ENCODE data around the gene QRICH1.
"Not testable (repeated sequence)": the region's sequence is repeated elsewhere in the genome, so short reads cannot be mapped to it uniquely, and the experiment has no call there.

The QRICH1 gene

DNA sequence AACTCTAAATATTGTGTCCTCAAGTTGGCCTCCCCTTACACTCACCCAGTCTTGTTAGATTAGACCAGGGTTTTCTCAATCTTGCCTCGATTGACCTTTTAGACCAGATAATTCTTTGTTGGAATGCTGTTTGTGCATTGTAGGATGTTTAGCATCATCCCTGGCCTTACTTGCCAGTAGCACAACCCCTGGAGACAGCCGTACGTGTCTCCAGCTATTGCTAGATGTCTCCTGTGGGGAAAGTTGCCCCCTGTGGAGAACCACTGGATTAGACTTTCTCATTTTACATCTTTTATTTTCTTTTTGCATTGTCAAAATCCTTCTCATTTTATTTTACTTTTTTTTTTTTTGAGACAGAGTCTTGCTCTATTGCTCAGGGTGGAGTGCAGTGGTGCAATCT lies 84.5 kb downstream of the QRICH1 start:
- Mint-ChIP-seq H3K9me3 (no peaks in the 10 kb centered on the region), H3K27ac (no peak overlapping the region), H3K4me1 (ENCODE audit: low read depth) (peaks cover 22% of the 10 kb centered on the region), H3K27me3 (ENCODE audit: low read depth) (no peaks in the 10 kb centered on the region), H3K36me3 (ENCODE audit: low read depth) (peaks cover 14% of the 10 kb centered on the region), H3K4me3 (no peak overlapping the region)

DNA sequence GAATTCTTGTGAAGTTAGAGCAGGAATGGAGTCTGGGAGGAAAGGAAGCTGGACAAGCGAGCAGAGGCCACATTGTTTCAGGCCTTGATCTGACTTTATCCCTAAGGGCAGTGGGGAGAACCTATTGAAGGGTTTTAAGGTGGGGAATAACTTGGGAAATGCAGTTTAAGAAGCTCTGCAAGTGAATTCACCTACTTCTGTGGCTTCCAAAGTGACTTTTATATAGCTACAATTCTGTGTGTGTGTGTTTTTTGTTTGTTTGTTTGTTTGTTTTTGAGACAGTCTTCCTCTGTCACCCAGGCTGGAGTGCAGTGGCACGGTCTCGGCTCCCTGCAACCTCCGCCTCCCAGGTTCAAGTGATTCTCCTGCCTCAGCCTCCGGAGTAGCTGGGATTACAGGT lies 85.2 kb downstream of the QRICH1 start:
- not testable (repeated sequence) for H3K9me3 Mint-ChIP-seq; H3K27me3 Mint-ChIP-seq (ENCODE audit: low read depth); H3K27ac Mint-ChIP-seq
- peak overlapping the region; percentile 99 for H3K4me3 Mint-ChIP-seq
- peaks cover 22% of the 10 kb centered on the region for H3K4me1 Mint-ChIP-seq (ENCODE audit: low read depth)
- H3K36me3 Mint-ChIP-seq (ENCODE audit: low read depth): peaks cover 14% of the 10 kb centered on the region

DNA sequence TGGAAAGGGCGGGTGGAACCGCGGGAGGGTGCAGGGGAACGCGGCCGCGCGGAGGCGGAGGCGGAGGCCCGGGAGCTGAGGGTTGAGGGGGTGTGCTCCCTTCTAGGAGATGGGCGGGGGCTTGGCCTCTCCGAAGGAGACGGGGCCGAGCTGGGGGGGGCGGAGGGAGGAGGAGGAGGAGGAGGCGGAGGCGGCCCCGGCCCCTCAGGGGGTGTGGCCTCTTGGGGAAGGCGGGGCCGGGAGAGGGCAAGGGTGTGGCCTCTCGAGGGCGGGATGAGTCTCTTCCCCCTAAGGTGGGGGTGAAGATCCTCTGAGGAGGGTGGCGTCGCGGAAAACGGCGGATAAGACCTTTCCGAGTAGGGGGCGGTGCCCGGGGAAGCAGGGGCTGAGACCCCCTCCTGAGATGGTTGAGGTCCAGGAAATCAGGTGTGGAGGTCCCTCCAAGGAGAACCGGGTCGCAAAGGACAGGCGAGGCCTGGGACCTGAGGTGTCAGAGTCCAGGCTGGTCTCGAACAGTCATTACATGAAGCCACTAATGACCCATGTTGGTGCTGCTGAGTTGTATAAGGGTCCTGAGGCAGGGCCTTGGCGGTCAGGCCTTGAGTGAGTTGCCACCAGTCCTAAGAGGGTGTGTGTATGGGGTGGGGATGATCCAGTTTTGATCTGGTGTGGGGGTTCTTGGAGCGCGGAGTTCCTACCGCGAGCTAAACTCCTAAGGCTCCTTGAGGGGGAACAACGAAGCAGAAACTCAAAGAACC lies 85.9 kb downstream of the QRICH1 start:
- no peaks in the 10 kb centered on the region for H3K9me3 Mint-ChIP-seq
- H3K4me1 Mint-ChIP-seq (ENCODE audit: low read depth): peaks cover 22% of the 10 kb centered on the region
- H3K27ac Mint-ChIP-seq: peak overlapping the region; percentile 99
- peak overlapping the region; percentile 99 for H3K4me3 Mint-ChIP-seq
- H3K27me3 Mint-ChIP-seq (ENCODE audit: low read depth): no peaks in the 10 kb centered on the region
- peaks cover 14% of the 10 kb centered on the region for H3K36me3 Mint-ChIP-seq (ENCODE audit: low read depth)

DNA sequence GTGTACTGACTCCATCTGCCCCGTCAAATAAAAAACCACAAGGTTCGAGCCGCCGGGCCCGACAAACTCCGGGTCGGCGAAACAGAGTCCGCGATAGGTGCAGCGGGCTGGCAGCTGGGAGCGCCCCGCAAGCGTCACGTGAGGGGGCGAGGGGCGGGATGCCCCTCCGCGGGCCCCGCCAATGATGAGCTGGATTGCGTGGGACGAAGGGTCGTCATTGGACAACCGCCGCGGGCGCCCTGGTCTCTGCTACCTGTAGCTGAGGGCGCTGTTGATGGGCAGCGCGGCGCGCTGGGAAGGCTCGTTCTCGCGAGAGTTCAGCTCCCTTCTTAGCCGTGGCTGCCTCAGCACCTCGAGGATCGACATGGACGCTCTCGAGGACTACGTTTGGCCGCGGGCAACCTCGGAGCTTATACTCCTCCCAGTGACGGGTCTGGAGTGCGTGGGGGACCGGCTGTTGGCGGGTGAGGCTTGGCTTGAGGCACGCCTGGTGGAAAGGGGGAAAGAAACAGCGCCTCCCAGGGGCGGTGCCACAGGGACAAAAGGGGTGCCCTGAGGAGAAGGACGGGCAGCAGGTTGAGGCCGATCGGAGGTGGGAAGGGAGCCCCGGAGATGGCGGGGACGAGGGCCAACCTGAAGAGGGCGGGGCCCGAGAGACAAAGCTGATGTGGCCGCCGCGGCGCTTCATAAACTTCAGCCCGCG lies 86.7 kb downstream of the QRICH1 start, which contains the start of gene WDR6:
Gene WDR6 (plus strand): TSS at position 324 of the 703 bp plus-strand sequence. CDS start 41 bp downstream, at position 365.
- Mint-ChIP-seq H3K36me3 (ENCODE audit: low read depth) (peaks cover 13% of the 10 kb centered on the region), H3K27me3 (ENCODE audit: low read depth) (no peaks in the 10 kb centered on the region), H3K9me3 (no peaks in the 10 kb centered on the region), H3K4me3 (peak within 1 kb of the TSS; percentile 99), H3K4me1 (ENCODE audit: low read depth) (peaks cover 21% of the 10 kb centered on the region), H3K27ac (peak within 1 kb of the TSS; percentile 99)

DNA sequence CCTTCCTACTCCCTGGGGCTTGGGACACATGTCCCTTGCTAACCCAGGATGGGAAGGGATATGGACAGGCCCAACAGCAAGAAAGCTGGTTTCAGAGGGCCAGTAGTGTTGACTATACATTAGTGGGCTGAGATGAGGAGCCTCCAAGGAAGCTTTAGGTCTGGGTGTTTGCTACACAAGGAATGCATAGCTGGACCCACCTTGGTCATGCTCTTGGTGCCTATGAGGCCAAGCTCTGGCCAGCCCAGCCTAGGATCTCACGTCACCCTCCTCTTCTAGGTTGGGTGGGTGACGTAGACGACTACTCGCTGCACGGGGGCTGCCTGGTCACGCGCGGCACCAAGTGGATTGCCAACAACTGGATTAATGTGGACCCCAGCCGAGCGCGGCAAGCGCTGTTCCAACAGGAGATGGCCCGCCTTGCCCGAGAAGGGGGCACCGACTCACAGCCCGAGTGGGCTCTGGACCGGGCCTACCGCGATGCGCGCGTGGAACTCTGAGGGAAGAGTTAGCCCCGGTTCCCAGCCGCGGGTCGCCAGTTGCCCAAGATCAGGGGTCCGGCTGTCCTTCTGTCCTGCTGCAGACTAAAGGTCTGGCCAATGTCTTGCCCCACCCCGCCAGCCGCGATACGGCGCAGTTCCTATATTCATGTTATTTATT lies 87.3 kb downstream of the QRICH1 start:
- no peaks in the 10 kb centered on the region for H3K27me3 Mint-ChIP-seq (ENCODE audit: low read depth)

DNA sequence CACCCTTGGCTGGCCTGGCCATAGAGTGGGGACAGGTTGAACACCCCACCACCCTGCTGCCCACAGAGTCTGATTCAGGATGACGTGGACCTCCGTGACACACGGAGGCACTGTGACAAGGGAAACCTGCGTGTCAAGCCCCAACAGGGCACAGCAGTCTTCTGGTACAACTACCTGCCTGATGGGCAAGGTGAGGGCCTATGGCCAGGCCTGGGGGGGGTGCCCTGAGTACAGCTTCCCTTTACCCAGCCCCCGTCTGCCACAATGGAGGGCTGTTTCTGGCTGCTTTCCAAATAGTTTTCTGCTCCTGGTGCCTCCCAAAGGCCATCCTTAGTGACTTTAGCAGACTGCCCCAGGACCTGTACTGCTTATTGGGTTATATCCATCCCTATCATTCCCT lies 87.9 kb downstream of the QRICH1 start:
- no peaks in the 10 kb centered on the region for H3K27me3 Mint-ChIP-seq (ENCODE audit: low read depth)
- peaks cover 19% of the 10 kb centered on the region for H3K4me1 Mint-ChIP-seq (ENCODE audit: low read depth)
- peak overlapping the region; percentile 99 for H3K4me3 Mint-ChIP-seq
- peaks cover 6% of the 10 kb centered on the region for H3K36me3 Mint-ChIP-seq (ENCODE audit: low read depth)
- no peaks in the 10 kb centered on the region for H3K9me3 Mint-ChIP-seq
- peak overlapping the region; percentile 99 for H3K27ac Mint-ChIP-seq

More for the DNA sequence above, 87.3 kb downstream of the QRICH1 start:
- Mint-ChIP-seq H3K4me1 (ENCODE audit: low read depth) (peaks cover 19% of the 10 kb centered on the region), H3K36me3 (ENCODE audit: low read depth) (peaks cover 7% of the 10 kb centered on the region), H3K4me3 (peak overlapping the region; percentile 99), H3K27ac (peak overlapping the region; percentile 99), H3K9me3 (no peaks in the 10 kb centered on the region)

DNA sequence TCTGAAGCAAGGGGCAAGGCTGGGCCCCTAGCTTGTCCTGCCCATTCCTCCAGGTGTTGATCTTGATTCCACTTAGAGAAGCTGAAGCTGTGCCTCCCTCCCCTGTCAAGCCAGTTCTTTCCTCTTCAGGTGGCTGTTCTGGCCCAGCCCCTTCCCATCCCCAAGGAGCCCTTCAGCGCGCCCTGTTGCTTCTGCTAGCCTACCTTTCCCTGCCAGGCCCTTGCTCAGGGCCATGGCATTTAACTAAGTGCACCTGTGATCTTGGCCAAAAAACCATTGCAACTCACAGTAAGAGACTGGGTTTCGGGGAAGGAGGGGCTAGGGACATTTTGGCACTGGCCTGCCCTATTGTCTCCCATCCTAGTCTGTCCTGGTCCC lies 88.6 kb downstream of the QRICH1 start:
- Mint-ChIP-seq H3K27me3 (ENCODE audit: low read depth) (no peaks in the 10 kb centered on the region), H3K4me1 (ENCODE audit: low read depth) (peaks cover 21% of the 10 kb centered on the region), H3K27ac (no peak overlapping the region), H3K36me3 (ENCODE audit: low read depth) (peaks cover 6% of the 10 kb centered on the region), H3K9me3 (no peaks in the 10 kb centered on the region), H3K4me3 (no peak overlapping the region)

DNA sequence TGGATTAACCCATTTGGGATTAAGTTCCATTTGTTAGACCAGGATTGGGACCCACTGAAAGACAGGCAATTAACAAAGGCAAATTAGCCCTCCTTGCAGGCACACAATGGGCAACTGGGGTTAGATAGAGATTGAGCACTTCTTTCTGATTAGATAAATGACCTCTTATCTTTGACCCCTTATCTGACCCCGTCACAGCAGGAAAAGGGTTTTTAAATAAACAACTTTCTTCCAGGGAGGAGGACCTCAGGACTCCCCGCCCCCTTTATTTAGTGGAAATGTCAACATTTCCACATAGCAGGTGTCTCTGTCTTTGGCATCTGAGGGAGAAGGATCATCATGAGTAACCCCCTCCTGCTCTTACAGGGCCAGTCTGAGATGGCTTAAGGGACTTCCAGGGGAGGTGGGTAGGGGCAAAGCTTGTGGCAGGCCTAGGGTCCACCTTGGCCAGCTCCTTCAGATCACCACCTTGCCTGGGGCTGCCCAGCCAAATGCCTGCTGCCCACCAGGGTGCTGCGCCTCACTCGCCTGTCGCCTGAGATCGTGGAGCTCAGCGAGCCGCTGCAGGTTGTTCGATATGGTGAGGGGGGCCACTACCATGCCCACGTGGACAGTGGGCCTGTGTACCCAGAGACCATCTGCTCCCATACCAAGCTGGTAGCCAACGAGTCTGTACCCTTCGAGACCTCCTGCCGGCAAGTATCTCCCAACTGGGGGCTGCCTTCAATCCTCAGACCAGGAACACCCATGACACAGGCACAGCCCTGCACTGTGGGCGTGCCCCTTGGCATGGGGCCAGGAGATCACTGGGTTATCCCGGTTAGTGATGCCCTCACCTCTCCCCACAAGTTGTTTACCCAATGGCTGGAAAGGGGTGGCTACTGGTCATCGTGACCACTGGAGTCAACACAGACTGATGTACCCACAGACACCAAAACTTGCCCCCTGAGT lies 89.2 kb downstream of the QRICH1 start:
- Mint-ChIP-seq H3K9me3 (no peaks in the 10 kb centered on the region), H3K36me3 (ENCODE audit: low read depth) (peaks cover 6% of the 10 kb centered on the region), H3K27me3 (ENCODE audit: low read depth) (no peaks in the 10 kb centered on the region), H3K27ac (no peak overlapping the region), H3K4me3 (no peak overlapping the region), H3K4me1 (ENCODE audit: low read depth) (peaks cover 21% of the 10 kb centered on the region)

DNA sequence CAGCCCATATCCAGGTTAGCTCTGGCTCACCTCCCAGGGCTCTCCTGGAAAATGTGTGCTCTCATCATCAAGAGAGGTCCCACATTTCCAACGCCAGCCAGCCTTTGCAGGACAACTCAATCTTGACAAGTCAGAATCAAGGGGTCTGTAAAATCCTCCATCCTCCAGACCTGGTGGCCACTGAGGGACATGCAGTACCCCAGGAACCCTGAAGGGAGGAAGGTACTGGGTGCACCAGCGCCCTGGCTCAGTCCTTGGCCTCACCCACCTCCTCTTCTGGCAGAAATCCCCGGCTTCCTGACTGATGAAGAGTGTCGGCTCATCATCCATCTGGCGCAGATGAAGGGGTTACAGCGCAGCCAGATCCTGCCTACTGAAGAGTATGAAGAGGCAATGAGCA lies 92.7 kb downstream of the QRICH1 start:
- Mint-ChIP-seq H3K27ac (no peak overlapping the region), H3K36me3 (ENCODE audit: low read depth) (no peaks in the 10 kb centered on the region), H3K4me1 (ENCODE audit: low read depth) (peaks cover 2% of the 10 kb centered on the region), H3K4me3 (no peak overlapping the region), H3K9me3 (no peaks in the 10 kb centered on the region), H3K27me3 (ENCODE audit: low read depth) (no peaks in the 10 kb centered on the region)

DNA sequence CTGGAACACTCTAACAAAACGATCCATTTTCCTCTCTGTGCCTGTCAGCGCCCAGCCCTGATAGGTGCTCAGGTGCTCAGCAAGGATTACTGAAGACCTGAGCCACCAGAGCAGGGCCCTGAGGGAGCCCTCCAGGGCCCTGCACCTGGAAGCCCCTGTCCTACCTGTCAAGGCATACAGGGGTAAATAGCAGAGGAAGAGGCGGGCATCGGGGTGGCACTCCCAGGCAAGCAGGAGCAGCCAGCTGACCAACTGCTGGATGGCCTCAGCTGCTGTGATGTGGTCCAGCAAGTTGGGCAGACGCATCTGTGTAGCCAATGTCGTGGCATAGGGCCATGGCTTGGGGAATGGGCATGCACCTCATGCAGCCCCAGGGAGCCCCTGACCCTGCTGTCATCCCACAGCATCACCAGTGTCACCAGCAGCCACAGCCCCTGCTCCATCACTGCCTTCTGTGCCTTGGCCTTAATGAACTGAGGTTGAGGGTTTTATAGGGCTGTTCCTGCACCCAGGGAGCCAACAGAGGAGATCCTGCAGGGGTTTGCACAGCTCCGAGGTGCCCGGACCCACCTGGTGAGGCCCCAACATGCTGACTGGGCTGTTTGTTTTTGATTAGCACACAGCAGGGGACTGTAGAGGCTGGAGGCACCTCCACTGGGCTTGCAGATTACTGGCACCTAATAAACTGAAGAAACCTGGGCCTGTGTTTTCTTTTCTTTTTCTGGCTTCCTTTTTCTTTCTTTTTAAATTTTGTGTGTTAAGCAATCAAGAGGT lies 94.6 kb downstream of the QRICH1 start:
- Mint-ChIP-seq H3K9me3 (no peaks in the 10 kb centered on the region), H3K4me3 (no peak overlapping the region), H3K4me1 (ENCODE audit: low read depth) (peaks cover 5% of the 10 kb centered on the region), H3K27ac (no peak overlapping the region), H3K36me3 (ENCODE audit: low read depth) (no peaks in the 10 kb centered on the region), H3K27me3 (ENCODE audit: low read depth) (no peaks in the 10 kb centered on the region)

DNA sequence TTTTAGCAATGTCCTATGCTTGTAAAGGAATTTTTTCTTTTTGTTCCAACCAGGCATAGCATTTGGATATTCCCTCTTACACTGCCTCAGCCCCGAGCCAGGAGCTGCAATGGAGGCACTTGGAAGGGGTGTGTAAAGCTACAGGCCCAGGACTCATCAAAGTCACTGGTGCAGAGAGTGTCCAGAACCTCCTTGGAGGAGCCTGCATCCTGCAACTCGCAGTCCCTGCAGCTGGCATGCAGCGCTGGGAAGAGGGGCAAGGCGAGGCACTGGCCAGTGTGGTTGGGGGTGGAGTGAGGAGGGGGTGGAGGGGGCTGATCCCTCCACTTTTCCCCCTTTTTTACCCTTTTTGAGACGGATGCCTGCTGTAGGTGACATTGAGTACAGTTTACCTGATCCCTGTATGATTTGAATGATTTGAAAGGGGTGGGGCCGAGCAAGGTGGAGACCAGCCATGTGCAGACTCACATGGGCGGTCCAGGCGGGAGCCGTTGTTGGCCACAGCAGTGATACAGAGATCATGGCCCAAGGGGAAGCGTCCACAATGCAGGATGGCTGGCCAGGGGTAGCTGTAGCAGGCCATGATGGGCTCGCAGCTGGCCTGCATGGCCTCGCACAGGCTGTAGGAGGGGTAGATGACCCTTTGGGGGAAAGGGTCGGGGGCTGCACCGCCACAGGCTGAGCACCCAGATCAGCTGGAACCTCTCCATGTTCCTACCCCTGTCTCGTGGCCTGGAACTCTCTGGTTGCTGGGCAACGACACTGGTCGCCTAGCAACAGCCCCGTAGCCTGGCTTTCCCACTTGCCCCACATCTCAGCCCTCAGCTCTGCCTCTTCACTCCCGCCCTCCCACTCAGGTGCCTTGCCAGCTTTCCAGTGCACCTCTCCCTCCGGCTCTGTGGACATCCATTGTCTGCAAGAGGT lies 95.9 kb downstream of the QRICH1 start:
- no peaks in the 10 kb centered on the region for H3K9me3 Mint-ChIP-seq
- H3K4me1 Mint-ChIP-seq (ENCODE audit: low read depth): peaks cover 12% of the 10 kb centered on the region
- no peak overlapping the region for H3K4me3 Mint-ChIP-seq
- H3K27ac Mint-ChIP-seq: no peak overlapping the region
- H3K27me3 Mint-ChIP-seq (ENCODE audit: low read depth): no peaks in the 10 kb centered on the region
- peaks cover 2% of the 10 kb centered on the region for H3K36me3 Mint-ChIP-seq (ENCODE audit: low read depth)

DNA sequence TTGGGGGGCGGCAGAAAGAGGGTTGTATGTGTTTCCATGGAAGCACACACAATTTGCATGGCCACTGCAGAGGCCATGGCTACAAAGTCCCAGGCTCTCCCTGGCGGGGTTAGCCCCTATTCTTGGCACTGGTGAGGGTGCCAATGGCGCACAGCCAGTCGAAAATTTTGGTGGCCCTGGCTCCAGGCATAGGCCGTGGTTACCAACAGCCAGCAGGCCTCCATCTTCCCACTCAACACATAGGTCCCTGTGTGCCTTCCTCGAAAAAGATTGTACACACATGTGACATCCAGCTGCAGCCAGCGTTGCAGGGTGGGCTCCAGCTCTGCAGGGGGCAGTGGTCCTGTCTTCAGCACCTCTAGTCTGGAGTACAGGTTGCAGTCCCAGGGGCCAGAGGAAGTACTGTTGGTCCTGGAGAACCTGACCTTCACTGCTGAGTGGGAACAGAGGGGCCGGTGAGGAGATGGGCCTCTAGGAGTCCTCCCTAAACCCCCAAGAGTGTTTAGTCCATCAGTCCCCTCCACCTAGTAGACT lies 96.7 kb downstream of the QRICH1 start:
- H3K9me3 Mint-ChIP-seq: no peaks in the 10 kb centered on the region
- no peak overlapping the region for H3K27ac Mint-ChIP-seq
- peaks cover 12% of the 10 kb centered on the region for H3K4me1 Mint-ChIP-seq (ENCODE audit: low read depth)
- H3K4me3 Mint-ChIP-seq: no peak overlapping the region
- peaks cover 2% of the 10 kb centered on the region for H3K36me3 Mint-ChIP-seq (ENCODE audit: low read depth)
- no peaks in the 10 kb centered on the region for H3K27me3 Mint-ChIP-seq (ENCODE audit: low read depth)
